Suppressor macrophage (primary cell): Measurements from ENCODE around the gene NHSL2.

ENCODE experiments used
- DNase-seq, 4 experiments: peaks; one replicate each; pipeline ENCODE4 v3.0.0-alpha.2; 2020 to 2022

NHSL2 gene

GRCh38 chrX:72081605-72082320 lies 171.1 kb downstream of the NHSL2 start:
- DNase-seq = no peak

- DNase-seq = no peak
Observed at GRCh38 chrX:72083291-72083690, 172.6 kb downstream of the NHSL2 start.

GRCh38 chrX:72084114-72084513 lies 173.5 kb downstream of the NHSL2 start:
- no peak for DNase-seq

- DNase-seq = no peak
Observed at GRCh38 chrX:72086995-72087394, 176.3 kb downstream of the NHSL2 start.

GRCh38 chrX:72088761-72089160 lies 178.1 kb downstream of the NHSL2 start:
- DNase-seq = no peak

GRCh38 chrX:72089254-72089653 lies 178.6 kb downstream of the NHSL2 start:
- DNase-seq = no peak

- DNase-seq = peak; percentile 24 to 59 (median 49)
Observed at GRCh38 chrX:72094894-72095293, 184.2 kb downstream of the NHSL2 start.

- DNase-seq = no peak
Observed at GRCh38 chrX:72095370-72095769, 184.7 kb downstream of the NHSL2 start.

GRCh38 chrX:72097098-72097497 lies 186.5 kb downstream of the NHSL2 start:
- peak; percentile 34 to 73 (median 54) for DNase-seq

GRCh38 chrX:72100051-72100755 lies 189.6 kb downstream of the NHSL2 start:
- DNase-seq = peak in 3 of 4 experiments; percentile 14 to 51 (median 49)

GRCh38 chrX:72100824-72101351 lies 190.2 kb downstream of the NHSL2 start:
- DNase-seq = peak; percentile 84 to 92 (median 88)

GRCh38 chrX:72101597-72102037 lies 191.0 kb downstream of the NHSL2 start:
- peak; percentile 60 to 76 (median 68) for DNase-seq

GRCh38 chrX:72102126-72102525 lies 191.5 kb downstream of the NHSL2 start:
- DNase-seq = no peak

- no peak for DNase-seq
Observed at GRCh38 chrX:72102760-72103159, 192.1 kb downstream of the NHSL2 start.

GRCh38 chrX:72105436-72105835 lies 194.8 kb downstream of the NHSL2 start:
- DNase-seq = peak in 3 of 4 experiments; percentile 32 to 54 (median 34)

GRCh38 chrX:72107320-72107719 lies 196.7 kb downstream of the NHSL2 start:
- peak; percentile 60 to 78 (median 72) for DNase-seq

GRCh38 chrX:72107841-72108595 lies 197.4 kb downstream of the NHSL2 start:
- DNase-seq = peak; percentile 37 to 65 (median 48)

GRCh38 chrX:72108666-72109065 lies 198.0 kb downstream of the NHSL2 start:
- no peak for DNase-seq

- peak in 1 of 4 experiments; percentile 40 for DNase-seq
Observed at GRCh38 chrX:72110051-72110875, 199.6 kb downstream of the NHSL2 start.

- DNase-seq = no peak
Observed at GRCh38 chrX:72110876-72111708, 200.4 kb downstream of the NHSL2 start.

- DNase-seq = no peak
Observed at GRCh38 chrX:72113461-72113860, 202.8 kb downstream of the NHSL2 start.
